IMR-90 (cell line): Measurements from ENCODE around the gene SLC29A1. TPM values are rescaled to one million over a fixed set of nuclear protein-coding genes. Genes with fewer than 3 reads are reported as not detected.
A peak's percentile ranks its signal among the peaks of the same experiment; 100 is the strongest.

Source experiments
- ATAC-seq: fragments of 200-7000 bp; cut with Tn5 transposase; 2 replicates; pipeline ENCODE4 v1.9.1; 2020; ENCODE audit warnings: low read depth, mild to moderate bottlenecking, moderate library complexity
- BruUV-seq: library from RNA; stranded (reverse); fragments of 400-500 nt; replicated peaks from 2 replicates; lab custom pipeline; 2021; lab: Mats Ljungman, UMichigan
- CTCF ChIA-PET: fragments of 300-600 bp; formaldehyde crosslinking; extraction: SDS; loops from one replicate; lab custom pipeline; 2021; ENCODE audit warnings: antibody characterized with exemption; lab: Yijun Ruan, JAX
- POLR2A ChIA-PET: fragments of 300-600 bp; sonication (Branson Sonifier 250); formaldehyde crosslinking; loops from one replicate; lab custom pipeline; 2022; ENCODE audit warnings: antibody characterized with exemption; ENCODE audit not compliant: unreplicated experiment; lab: Charles Lee
- DNase-seq: peaks from one replicate; pipeline ENCODE4 v3.0.0; 2013
- H2AFZ ChIP-seq: replicated peaks from 2 replicates; pipeline ENCODE3; 2013; ENCODE audit warnings: low read length, mild to moderate bottlenecking; ENCODE audit not compliant: poor library complexity
- H2AK5ac ChIP-seq: 2 replicates; pipeline ENCODE4 v1.6.1; 2013; ENCODE audit warnings: low read depth, low read length, inconsistent platforms
- H2AK9ac ChIP-seq: replicated peaks from 2 replicates; pipeline ENCODE3; 2013; ENCODE audit warnings: mild to moderate bottlenecking, low read depth, low read length, moderate library complexity; ENCODE audit not compliant: poor library complexity
- H2BK120ac ChIP-seq: 2 replicates; pipeline ENCODE4 v1.6.1; 2013; ENCODE audit warnings: low read depth, low read length, inconsistent platforms
- H2BK15ac ChIP-seq: 3 replicates; pipeline ENCODE4 v1.6.1; 2013; ENCODE audit warnings: low read depth, low read length, inconsistent platforms
- H2BK20ac ChIP-seq: 2 replicates; pipeline ENCODE4 v1.6.1; 2013; ENCODE audit warnings: low read depth, mild to moderate bottlenecking, inconsistent platforms, low read length, moderate library complexity
- H2BK5ac ChIP-seq: 2 replicates; pipeline ENCODE4 v1.6.1; 2013; ENCODE audit warnings: mild to moderate bottlenecking, low read depth, low read length, inconsistent platforms; ENCODE audit not compliant: poor library complexity, severe bottlenecking
- H3K14ac ChIP-seq: replicated peaks from 2 replicates; pipeline ENCODE4 v1.6.1; 2013; ENCODE audit warnings: low read depth, low read length, inconsistent platforms
- H3K18ac ChIP-seq: 2 replicates; pipeline ENCODE4 v1.6.1; 2013; ENCODE audit warnings: low read depth, low read length, control low read depth
- H3K23ac ChIP-seq: 2 replicates; pipeline ENCODE4 v1.6.1; 2013; ENCODE audit warnings: low read depth, low read length, inconsistent platforms
- H3K27ac ChIP-seq: 2 replicates; pipeline ENCODE4 v1.5.1; 2013; ENCODE audit warnings: mild to moderate bottlenecking, control low read depth, low read length; ENCODE audit not compliant: insufficient read depth
- H3K27me3 ChIP-seq: 2 replicates; pipeline ENCODE4 v1.6.1; 2013; ENCODE audit warnings: low read length; ENCODE audit not compliant: control insufficient read depth, insufficient read depth
- H3K36me3 ChIP-seq: 2 replicates; pipeline ENCODE4 v1.6.1; 2013; ENCODE audit warnings: low read length, mixed read lengths; ENCODE audit not compliant: control insufficient read depth, insufficient read depth
- H3K4ac ChIP-seq: 2 replicates; pipeline ENCODE4 v1.6.1; 2013; ENCODE audit warnings: low read depth, low read length, inconsistent platforms
- H3K4me1 ChIP-seq: 2 replicates; pipeline ENCODE4 v1.6.1; 2013; ENCODE audit warnings: low read length, mixed read lengths; ENCODE audit not compliant: control insufficient read depth, insufficient read depth
- H3K4me2 ChIP-seq: 2 replicates; pipeline ENCODE4 v1.6.1; 2013; ENCODE audit warnings: low read depth, mild to moderate bottlenecking, control low read depth, low read length, moderate library complexity
- H3K4me3 ChIP-seq: 2 replicates; pipeline ENCODE4 v1.5.1; 2013; ENCODE audit warnings: low read depth, mild to moderate bottlenecking, control low read depth, low read length, moderate library complexity; ENCODE audit not compliant: insufficient read depth
- H3K56ac ChIP-seq: 2 replicates; pipeline ENCODE4 v1.6.1; 2013; ENCODE audit warnings: low read length, inconsistent platforms; ENCODE audit not compliant: insufficient read depth; ENCODE audit errors: extremely low read depth
- H3K79me1 ChIP-seq, 2 experiments: 2 replicates each; pipeline ENCODE4 v1.6.1; 2013; ENCODE audit warnings: low read length in 2 of 2, inconsistent platforms in 1 of 2, low read depth in 1 of 2
- H3K9ac ChIP-seq: 2 replicates; pipeline ENCODE4 v1.6.1; 2013; ENCODE audit warnings: low read depth, low read length, control low read depth
- H3K9me1 ChIP-seq: 2 replicates; pipeline ENCODE4 v1.6.1; 2013; ENCODE audit warnings: low read length, inconsistent platforms; ENCODE audit not compliant: insufficient read depth
- H3K9me3 ChIP-seq: 2 replicates; pipeline ENCODE4 v1.6.1; 2013; ENCODE audit warnings: low read length; ENCODE audit not compliant: control insufficient read depth, insufficient read depth
- H4K20me1 ChIP-seq: 2 replicates; pipeline ENCODE4 v1.6.1; 2013; ENCODE audit warnings: low read length, inconsistent platforms; ENCODE audit not compliant: insufficient read depth
- H4K5ac ChIP-seq: 2 replicates; pipeline ENCODE4 v1.6.1; 2013; ENCODE audit warnings: mild to moderate bottlenecking, low read depth, low read length, control low read depth
- H4K8ac ChIP-seq, 2 experiments: 2 replicates each; pipeline ENCODE4 v1.6.1; 2013; ENCODE audit warnings: low read depth in 2 of 2, low read length in 2 of 2, control low read depth in 1 of 2, inconsistent platforms in 1 of 2
- H4K91ac ChIP-seq: 2 replicates; pipeline ENCODE4 v1.6.1; 2013; ENCODE audit warnings: low read depth, low read length, inconsistent platforms; ENCODE audit not compliant: insufficient read depth
- CHD1 ChIP-seq: IDR thresholded peaks from 2 replicates; pipeline ENCODE4 v1.6.1; 2012; ENCODE audit warnings: low read depth, low read length, improper control_type of control experiment
- FOS ChIP-seq: fragments of 150-350 bp; IDR thresholded peaks from 2 replicates; pipeline ENCODE4 v1.6.1; 2016; ENCODE audit warnings: low read depth, low read length
- MAFK ChIP-seq: IDR thresholded peaks from 2 replicates; pipeline ENCODE4 v1.6.1; 2012; ENCODE audit warnings: low read depth, low read length, improper control_type of control experiment
- MAZ ChIP-seq: IDR thresholded peaks from 2 replicates; pipeline ENCODE4 v1.6.1; 2012; ENCODE audit warnings: low read depth, mild to moderate bottlenecking, low read length, improper control_type of control experiment, moderate library complexity, borderline replicate concordance
- RCOR1 ChIP-seq: IDR thresholded peaks from 2 replicates; pipeline ENCODE4 v1.6.1; 2012; ENCODE audit warnings: mild to moderate bottlenecking, low read length, improper control_type of control experiment; ENCODE audit not compliant: insufficient replicate concordance
- RFX5 ChIP-seq: IDR thresholded peaks from 2 replicates; pipeline ENCODE4 v1.8.0; 2012; ENCODE audit warnings: low read depth, mild to moderate bottlenecking, low read length, moderate library complexity
- SMC3 ChIP-seq: fragments of 150-350 bp; IDR thresholded peaks from 2 replicates; pipeline ENCODE4 v1.6.1; 2016; ENCODE audit warnings: low read depth, mild to moderate bottlenecking, antibody characterized with exemption, low read length, moderate library complexity
- WGBS, 2 experiments: methylation state at CpG; one replicate each; pipeline versions ENCODE4 v1.1.5 to v1.1.7; 2013; ENCODE audit warnings: missing lambda C conversion rate in 2 of 2; ENCODE audit not compliant: insufficient read length in 1 of 2; ENCODE audit errors: extremely low coverage in 2 of 2; 5-methylcytosine and 5-hydroxymethylcytosine counted together
- dilution Hi-C: fragments of 300-500 bp; cut with HindIII; formaldehyde crosslinking; loops from one replicate; pipeline ENCODE4 v1.14.3; 2018; ENCODE audit warnings: low sequenced_read_pairs; ENCODE audit not compliant: unreplicated experiment
- in situ Hi-C: fragments of 300-500 bp; cut with MboI; formaldehyde crosslinking; loops from 3 replicates; pipeline ENCODE4 v1.14.3; 2019; ENCODE audit warnings: low sequenced_read_pairs, inconsistent platforms, mixed read lengths
- intact Hi-C: fragments of 100-400 bp; cut with micrococcal nuclease; formaldehyde crosslinking; loops from 2 replicates; pipeline ENCODE4 v1.10.0; 2022
- polyA plus RNA-seq, 3 experiments: library from polyadenylated mRNA; depleted of rRNA; stranded (reverse); fragments of >200 nt; gene quantifications; 2 replicates each; pipeline ENCODE4 v1.2.3, GENCODE V29; 2012; ENCODE audit warnings: low replicate concordance in 1 of 3
- total RNA-seq: library from RNA; depleted of rRNA; stranded (reverse); fragments of >200 nt; gene quantifications from 2 replicates; pipeline ENCODE4 v1.2.3, GENCODE V29; 2012
- TF ChIP-seq, protein P1 (sequence below): fragments of 150-350 bp; IDR thresholded peaks from 2 replicates; pipeline ENCODE4 v1.6.1; 2016; ENCODE audit warnings: low read depth, mild to moderate bottlenecking, low read length, moderate library complexity, borderline replicate concordance
- TF ChIP-seq, protein P2 (sequence below): conservative IDR thresholded peaks from 2 replicates; pipeline ENCODE4 v1.5.1; 2012; ENCODE audit warnings: mild to moderate bottlenecking, low read depth, low read length, improper control_type of control experiment

Gene SLC29A1
- total and polyA plus RNA-seq, 2 of the 4 experiments (the other 2 are of a cell fraction): 4.1 to 22.1 TPM

DNA sequence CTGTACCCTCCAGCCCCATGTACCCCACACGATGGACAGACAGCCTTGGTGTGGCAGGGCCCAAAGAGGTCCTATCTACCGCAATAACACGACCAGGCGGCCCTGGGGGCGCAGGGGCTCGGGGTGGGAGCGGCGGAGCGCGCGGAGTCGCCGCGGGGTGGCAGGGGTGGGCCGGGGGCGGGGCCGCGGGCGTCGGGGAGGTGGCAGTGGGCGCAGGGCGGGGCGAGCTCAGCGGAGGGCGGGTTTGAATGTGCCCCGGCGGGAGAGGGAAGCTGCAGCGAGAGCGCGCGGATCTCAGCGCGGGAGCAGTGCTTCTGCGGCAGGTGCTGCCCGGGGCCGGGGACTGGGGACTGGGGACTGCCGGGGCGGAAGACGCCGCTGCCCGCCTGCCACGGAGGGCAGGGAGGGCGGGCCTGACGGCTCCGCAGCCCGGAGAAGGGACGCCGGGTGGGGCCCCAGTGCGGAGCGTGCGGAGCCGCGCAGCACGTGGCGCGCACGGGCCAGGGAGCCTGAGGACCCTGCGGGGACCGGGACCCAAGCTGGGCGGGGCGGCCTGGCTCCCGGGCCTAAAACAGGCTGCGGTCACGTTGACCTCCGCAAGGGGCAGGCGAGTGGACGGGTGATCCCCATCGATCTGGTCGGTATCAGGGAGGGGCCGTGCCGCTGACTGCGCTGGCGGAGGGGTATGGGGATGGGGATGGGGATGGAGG, at the start of gene SLC29A1 (continued):
- peak; percentile 26; the same call in 1 of the 2 replicates for TF ChIP-seq MAZ

GRCh38 chr6:44176130-44176761, 47.1 kb upstream of the SLC29A1 start:
- Histone ChIP-seq H3K56ac (no peak overlapping the region), H4K8ac (no peak overlapping the region), H4K91ac (no peak overlapping the region), H3K18ac (no peak overlapping the region), H2AK9ac (peak overlapping the region; percentile 5), H3K4me2 (no peak overlapping the region), H2BK20ac (no peak overlapping the region), H3K23ac (no peak overlapping the region), H3K9ac (no peak overlapping the region), H3K4ac (no peak overlapping the region), H4K5ac (no peak overlapping the region), H2BK5ac (no peak overlapping the region), H2AK5ac (peak overlapping the region; percentile 33), H2BK120ac (no peak overlapping the region), H3K9me1 (peaks cover 9% of the 10 kb centered on the region; the same call in 1 of the 2 replicates), H2BK15ac (no peak overlapping the region), H3K9me3 (no peaks in the 10 kb centered on the region), H3K27ac (no peak overlapping the region), H3K79me1 (no peaks in the 10 kb centered on the region), H3K4me3 (no peak overlapping the region), H3K36me3 (no peaks in the 10 kb centered on the region), H3K27me3 (peaks cover 2% of the 10 kb centered on the region; the same call in 1 of the 2 replicates), H2AFZ (no peak overlapping the region), H4K20me1 (no peaks in the 10 kb centered on the region; the same call in 1 of the 2 replicates), H3K4me1 (0 out of 2 replicates have a peak, but pooled peaks cover 2% of the 10 kb centered on the region), H3K14ac (no peak overlapping the region)
- TF ChIP-seq SMC3: no peak
- no peak for TF ChIP-seq CHD1
- TF ChIP-seq, protein P1, sequence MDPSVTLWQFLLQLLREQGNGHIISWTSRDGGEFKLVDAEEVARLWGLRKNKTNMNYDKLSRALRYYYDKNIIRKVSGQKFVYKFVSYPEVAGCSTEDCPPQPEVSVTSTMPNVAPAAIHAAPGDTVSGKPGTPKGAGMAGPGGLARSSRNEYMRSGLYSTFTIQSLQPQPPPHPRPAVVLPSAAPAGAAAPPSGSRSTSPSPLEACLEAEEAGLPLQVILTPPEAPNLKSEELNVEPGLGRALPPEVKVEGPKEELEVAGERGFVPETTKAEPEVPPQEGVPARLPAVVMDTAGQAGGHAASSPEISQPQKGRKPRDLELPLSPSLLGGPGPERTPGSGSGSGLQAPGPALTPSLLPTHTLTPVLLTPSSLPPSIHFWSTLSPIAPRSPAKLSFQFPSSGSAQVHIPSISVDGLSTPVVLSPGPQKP: no peak
- no peak for TF ChIP-seq RFX5
- TF ChIP-seq MAZ: no peak
- TF ChIP-seq, protein P2, sequence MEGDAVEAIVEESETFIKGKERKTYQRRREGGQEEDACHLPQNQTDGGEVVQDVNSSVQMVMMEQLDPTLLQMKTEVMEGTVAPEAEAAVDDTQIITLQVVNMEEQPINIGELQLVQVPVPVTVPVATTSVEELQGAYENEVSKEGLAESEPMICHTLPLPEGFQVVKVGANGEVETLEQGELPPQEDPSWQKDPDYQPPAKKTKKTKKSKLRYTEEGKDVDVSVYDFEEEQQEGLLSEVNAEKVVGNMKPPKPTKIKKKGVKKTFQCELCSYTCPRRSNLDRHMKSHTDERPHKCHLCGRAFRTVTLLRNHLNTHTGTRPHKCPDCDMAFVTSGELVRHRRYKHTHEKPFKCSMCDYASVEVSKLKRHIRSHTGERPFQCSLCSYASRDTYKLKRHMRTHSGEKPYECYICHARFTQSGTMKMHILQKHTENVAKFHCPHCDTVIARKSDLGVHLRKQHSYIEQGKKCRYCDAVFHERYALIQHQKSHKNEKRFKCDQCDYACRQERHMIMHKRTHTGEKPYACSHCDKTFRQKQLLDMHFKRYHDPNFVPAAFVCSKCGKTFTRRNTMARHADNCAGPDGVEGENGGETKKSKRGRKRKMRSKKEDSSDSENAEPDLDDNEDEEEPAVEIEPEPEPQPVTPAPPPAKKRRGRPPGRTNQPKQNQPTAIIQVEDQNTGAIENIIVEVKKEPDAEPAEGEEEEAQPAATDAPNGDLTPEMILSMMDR: no peak
- TF ChIP-seq FOS: no peak
- TF ChIP-seq MAFK: no peak
- TF ChIP-seq RCOR1: no peak
- in situ Hi-C loops (no loop called here), dilution Hi-C loops (no loop called here), intact Hi-C loops (no loop called here)
- no TSS peak for BruUV-seq
- no peak for ATAC-seq
- CTCF ChIA-PET: no interaction called here
- no peak for DNase-seq
- no CpG with 5 or more reads among the region's 15 CpGs for WGBS, 2 experiments
- POLR2A ChIA-PET: no interaction called here
